HepG2 (cell line): ENCODE data around the gene DHX29.

Experiments used
- BHLHE40 ChIP-seq: IDR thresholded peaks from 2 replicates; pipeline ENCODE4 v1.6.1; 2011; ENCODE audit warnings: low read length, improper control_type of control experiment
- CAMTA2 ChIP-seq: sonication (generic); formaldehyde crosslinking; IDR thresholded peaks from 2 replicates; pipeline ENCODE4 v1.4.0; 2020; ENCODE audit warnings: mild to moderate bottlenecking, missing genetic modification reagents, borderline replicate concordance
- CTCF ChIP-seq: sonication (generic); formaldehyde crosslinking; IDR thresholded peaks from 2 replicates; pipeline ENCODE4 v1.5.0; 2020; ENCODE audit warnings: mild to moderate bottlenecking, missing genetic modification reagents, moderate library complexity
- ELF1 ChIP-seq: sonication (generic); formaldehyde crosslinking; IDR thresholded peaks from 2 replicates; pipeline ENCODE4 v1.4.0; 2020; ENCODE audit warnings: missing genetic modification reagents
- IRX3 ChIP-seq: sonication (generic); formaldehyde crosslinking; IDR thresholded peaks from 2 replicates; pipeline ENCODE4 v1.8.1; 2023; ENCODE audit warnings: mild to moderate bottlenecking, low read depth, missing genetic modification reagents, borderline replicate concordance
- MXD4 ChIP-seq: IDR thresholded peaks from 2 replicates; pipeline ENCODE4 v1.6.1; 2016; ENCODE audit warnings: mild to moderate bottlenecking, missing biosample characterization, missing genetic modification reagents
- NR2F2 ChIP-seq: IDR thresholded peaks from 2 replicates; pipeline ENCODE4 v1.6.1; 2012; ENCODE audit warnings: low read depth, inconsistent platforms, borderline replicate concordance
- NR3C1 ChIP-seq: sonication (generic); formaldehyde crosslinking; IDR thresholded peaks from 2 replicates; pipeline ENCODE4 v1.4.0; 2020; ENCODE audit warnings: missing genetic modification reagents
- PRDM4 ChIP-seq: sonication (generic); formaldehyde crosslinking; IDR thresholded peaks from 2 replicates; pipeline ENCODE4 v1.9.0; 2021; ENCODE audit warnings: missing genetic modification reagents, borderline replicate concordance
- STAT5B ChIP-seq: sonication (generic); formaldehyde crosslinking; IDR thresholded peaks from 2 replicates; pipeline ENCODE4 v1.4.0; 2020; ENCODE audit warnings: missing genetic modification reagents
- ZBTB25 ChIP-seq: IDR thresholded peaks from 2 replicates; pipeline ENCODE4 v1.6.1; 2018; ENCODE audit warnings: missing genetic modification reagents

DNA sequence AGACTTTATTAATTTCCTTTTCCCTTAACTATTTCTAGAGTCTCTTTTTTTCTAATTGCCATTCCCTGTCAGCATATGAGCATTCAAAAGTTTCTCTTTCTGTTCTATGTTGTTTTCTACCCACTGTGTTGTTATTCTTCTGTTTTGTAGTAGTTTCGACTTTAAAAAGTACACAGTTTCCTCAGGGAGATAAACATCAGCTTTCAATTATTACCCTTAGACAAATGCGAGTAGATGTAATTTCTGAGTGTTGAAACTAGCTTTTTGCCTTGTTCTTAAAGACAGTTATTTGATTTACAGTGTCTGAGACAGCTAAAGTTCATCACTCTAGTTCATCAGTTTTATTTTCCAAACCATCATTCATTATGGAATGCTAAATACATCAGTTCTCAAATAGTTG is 19.8 kb upstream of the DHX29 start:
- TF ChIP-seq STAT5B (no peak), IRX3 (CRISPR knock-in tag) (no peak), MXD4 (CRISPR knock-in tag) (no peak), NR3C1 (CRISPR knock-in tag) (no peak), BHLHE40 (no peak), CTCF (no peak), ZBTB25 (CRISPR knock-in tag) (no peak), CAMTA2 (CRISPR knock-in tag) (no peak), PRDM4 (CRISPR knock-in tag) (no peak), NR2F2 (no peak), ELF1 (CRISPR knock-in tag) (no peak)
